DND-41 (cell line): ENCODE measurements around the gene EXOC3L2.
"Not testable (repeated sequence)": the region's sequence is repeated elsewhere in the genome, so short reads cannot be mapped to it uniquely, and the experiment has no call there.

Source experiments
- EZH2 ChIP-seq: IDR thresholded peaks from 3 replicates; pipeline ENCODE4 v1.6.1; 2012; ENCODE audit warnings: borderline replicate concordance, low read depth, mild to moderate bottlenecking, moderate library complexity, low read length, inconsistent platforms; ENCODE audit not compliant: severe bottlenecking
- TF ChIP-seq, protein P1 (sequence below): IDR thresholded peaks from 2 replicates; pipeline ENCODE4 v1.5.1; 2012; ENCODE audit warnings: borderline replicate concordance, low read length, moderate library complexity, mild to moderate bottlenecking; ENCODE audit not compliant: poor library complexity, severe bottlenecking; ENCODE audit errors: extremely low read depth

DNA sequence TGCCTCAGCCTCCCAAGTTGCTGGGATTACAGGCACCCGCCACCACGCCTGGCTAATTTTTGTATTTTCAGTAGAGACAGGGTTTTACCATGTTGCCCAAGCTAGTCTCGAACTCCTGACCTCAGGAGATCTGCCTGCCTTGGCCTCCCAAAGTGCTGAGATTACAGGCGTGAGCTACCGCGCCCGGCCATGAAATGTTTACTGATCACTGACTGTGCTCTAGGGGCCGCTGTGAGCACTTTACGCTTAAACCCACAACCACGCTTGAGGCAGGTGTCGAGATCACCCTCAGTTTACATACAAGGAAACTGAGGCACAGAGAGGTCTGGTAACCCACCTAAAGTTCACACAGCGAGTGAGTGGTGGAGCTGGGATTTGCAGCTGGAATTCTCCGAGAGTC is 24.7 kb upstream of the EXOC3L2 start:
- TF ChIP-seq, protein P1, sequence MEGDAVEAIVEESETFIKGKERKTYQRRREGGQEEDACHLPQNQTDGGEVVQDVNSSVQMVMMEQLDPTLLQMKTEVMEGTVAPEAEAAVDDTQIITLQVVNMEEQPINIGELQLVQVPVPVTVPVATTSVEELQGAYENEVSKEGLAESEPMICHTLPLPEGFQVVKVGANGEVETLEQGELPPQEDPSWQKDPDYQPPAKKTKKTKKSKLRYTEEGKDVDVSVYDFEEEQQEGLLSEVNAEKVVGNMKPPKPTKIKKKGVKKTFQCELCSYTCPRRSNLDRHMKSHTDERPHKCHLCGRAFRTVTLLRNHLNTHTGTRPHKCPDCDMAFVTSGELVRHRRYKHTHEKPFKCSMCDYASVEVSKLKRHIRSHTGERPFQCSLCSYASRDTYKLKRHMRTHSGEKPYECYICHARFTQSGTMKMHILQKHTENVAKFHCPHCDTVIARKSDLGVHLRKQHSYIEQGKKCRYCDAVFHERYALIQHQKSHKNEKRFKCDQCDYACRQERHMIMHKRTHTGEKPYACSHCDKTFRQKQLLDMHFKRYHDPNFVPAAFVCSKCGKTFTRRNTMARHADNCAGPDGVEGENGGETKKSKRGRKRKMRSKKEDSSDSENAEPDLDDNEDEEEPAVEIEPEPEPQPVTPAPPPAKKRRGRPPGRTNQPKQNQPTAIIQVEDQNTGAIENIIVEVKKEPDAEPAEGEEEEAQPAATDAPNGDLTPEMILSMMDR = not testable (repeated sequence)
- TF ChIP-seq EZH2 = not testable (repeated sequence)
